Measurements from ENCODE around the gene HSD17B10.

- TF ChIP-seq CTCF (IDR thresholded peaks at IDR 0.05; ENCODE audit: low read length) (no peak), EZH2 (IDR thresholded peaks at IDR 0.05; ENCODE audit: borderline replicate concordance, low read length) (no peak)
Measured at GRCh38 chrX:53403535-53403934, 30.6 kb downstream of the HSD17B10 start.
